ENCODE data around the gene TNRC6B. TPM values are rescaled to one million over a fixed set of nuclear protein-coding genes. Genes with fewer than 3 reads are reported as not detected.

Gene TNRC6B
- total RNA-seq, 4 donors from 2014 or later: 10.5 to 76.0 (median 37.2) TPM

GRCh38 chr22:40215266-40215665 lies 37.5 kb downstream of the TNRC6B start:
- Histone ChIP-seq H3K27ac (no peak overlapping the region), H3K9me3 (no peaks in the 10 kb centered on the region), H3K4me3 (no peak overlapping the region), H3K27me3 (no peaks in the 10 kb centered on the region), H3K36me3 (no peaks in the 10 kb centered on the region), H3K4me1 (peaks cover 6% of the 10 kb centered on the region in 2 donors)
- no peak for TF ChIP-seq POLR2A (IDR thresholded peaks at IDR 0.05)
- TF ChIP-seq CTCF (IDR thresholded peaks at IDR 0.05): no peak
- no peak for DNase-seq
- intact Hi-C loops (cut with DNase I; ENCODE audit: low total_unique reads): no loop called here

GRCh38 chr22:40216041-40216756 lies 38.5 kb downstream of the TNRC6B start:
- no peak for DNase-seq
- no peaks in the 10 kb centered on the region for H3K36me3 ChIP-seq
- H3K27ac ChIP-seq: no peak overlapping the region

GRCh38 chr22:40218152-40218551 lies 40.4 kb downstream of the TNRC6B start:
- Histone ChIP-seq H3K36me3 (no peaks in the 10 kb centered on the region), H3K27ac (peak overlapping the region in 1 of 2 donors; percentile 70), H3K9me3 (no peaks in the 10 kb centered on the region), H3K27me3 (no peaks in the 10 kb centered on the region), H3K4me3 (no peak overlapping the region), H3K4me1 (peaks cover 6 to 9% of the 10 kb centered on the region in 2 donors)
- no peak for DNase-seq
- TF ChIP-seq CTCF (IDR thresholded peaks at IDR 0.05) (no peak), POLR2A (IDR thresholded peaks at IDR 0.05) (no peak)
- intact Hi-C loops (cut with DNase I; ENCODE audit: low total_unique reads): no loop called here

More at GRCh38 chr22:40216041-40216756, 38.5 kb downstream of the TNRC6B start:
- TF ChIP-seq CTCF (IDR thresholded peaks at IDR 0.05) (no peak), POLR2A (IDR thresholded peaks at IDR 0.05) (no peak)
- Histone ChIP-seq H3K4me3 (no peak overlapping the region), H3K4me1 (peaks cover 6 to 9% of the 10 kb centered on the region in 2 donors), H3K27me3 (no peaks in the 10 kb centered on the region), H3K9me3 (no peaks in the 10 kb centered on the region)
- intact Hi-C loops (cut with DNase I; ENCODE audit: low total_unique reads): no loop called here

- peaks cover 6 to 9% of the 10 kb centered on the region in 2 donors for H3K4me1 ChIP-seq
- intact Hi-C loops (cut with DNase I; ENCODE audit: low total_unique reads): no loop called here
- DNase-seq: no peak
- H3K9me3 ChIP-seq: no peaks in the 10 kb centered on the region
- H3K27me3 ChIP-seq: no peaks in the 10 kb centered on the region
- peak overlapping the region; percentile 70 to 84 for H3K27ac ChIP-seq
- TF ChIP-seq CTCF (IDR thresholded peaks at IDR 0.05) (no peak), POLR2A (IDR thresholded peaks at IDR 0.05) (no peak)
- no peaks in the 10 kb centered on the region for H3K36me3 ChIP-seq
- H3K4me3 ChIP-seq: no peak overlapping the region
Observed at GRCh38 chr22:40218723-40219294, 41.1 kb downstream of the TNRC6B start.

- Histone ChIP-seq H3K4me3 (no peak overlapping the region), H3K9me3 (no peaks in the 10 kb centered on the region), H3K36me3 (no peaks in the 10 kb centered on the region), H3K27me3 (no peaks in the 10 kb centered on the region), H3K27ac (peak overlapping the region; percentile 70 to 84), H3K4me1 (peaks cover 6 to 9% of the 10 kb centered on the region in 2 donors)
- intact Hi-C loops (cut with DNase I; ENCODE audit: low total_unique reads): no loop called here
- DNase-seq: peak; percentile 58 to 60
- no peak for TF ChIP-seq CTCF (IDR thresholded peaks at IDR 0.05)
- TF ChIP-seq POLR2A (IDR thresholded peaks at IDR 0.05): no peak
Observed at GRCh38 chr22:40220316-40221054, 42.8 kb downstream of the TNRC6B start.
